Ovary (tissue), 9 donors: Measurements from ENCODE around the gene TCTN2. TPM values are rescaled to one million over a fixed set of nuclear protein-coding genes. Genes with fewer than 3 reads are reported as not detected.

ENCODE experiments used
- DNase-seq, 5 donors: peaks; one replicate each; pipeline ENCODE4 v3.0.0-alpha.2; 2019 to 2020
- H3K27ac ChIP-seq, 2 donors: fragments of 200-600 bp; one replicate each; pipeline versions ENCODE4 v1.5.1 to v1.8.0; 2019 to 2022
- H3K27me3 ChIP-seq: fragments of 200-600 bp; one replicate; pipeline ENCODE4 v1.8.0; 2022
- H3K36me3 ChIP-seq: fragments of 200-600 bp; sonication (generic); one replicate; pipeline ENCODE4 v1.5.1; 2019
- H3K4me1 ChIP-seq: one replicate; pipeline ENCODE4 v1.8.1; 2013; ENCODE audit warnings: mild to moderate bottlenecking, moderate library complexity; ENCODE audit not compliant: insufficient read depth
- H3K4me3 ChIP-seq: fragments of 200-600 bp; sonication (generic); one replicate; pipeline ENCODE4 v1.5.1; 2017
- H3K9me3 ChIP-seq, 2 donors: fragments of 200-600 bp in 1 of 2; sonication (generic) in 1 of 2; one replicate each; pipeline versions ENCODE4 v1.5.1 to v1.8.1; 2013 to 2019; ENCODE audit warnings: mild to moderate bottlenecking in 1 of 2, moderate library complexity in 1 of 2
- EP300 ChIP-seq: sonication (generic); formaldehyde crosslinking; IDR thresholded peaks from one replicate; pipeline ENCODE4 v1.6.1; 2017; ENCODE audit warnings: antibody characterized with exemption
- POLR2A ChIP-seq: fragments of 450-650 bp; IDR thresholded peaks from one replicate; pipeline ENCODE4 v1.6.1; 2017; ENCODE audit warnings: antibody characterized with exemption, mild to moderate bottlenecking, moderate library complexity
- WGBS, 3 donors: extraction: QIAGEN DNeasy Blood & Tissue Kit in 1 of 3; methylation state at CpG; one replicate each; pipeline versions ENCODE4 v1.1.5 to v1.1.7; 2013 to 2017; 5-methylcytosine and 5-hydroxymethylcytosine counted together
- intact Hi-C, 4 donors: fragments of 100-400 bp; cut with DNase I; formaldehyde crosslinking; loops; one replicate each; pipeline versions ENCODE4 v1.11.0 to v1.15.1; 2022 to 2023
- polyA plus RNA-seq, 2 donors: library from polyadenylated mRNA; stranded (reverse); fragments of 200-250 nt in 1 of 2; fragments of 350-450 nt in 1 of 2; fragmentation: Illumina TruSeq in 1 of 2; extraction: RNeasy Lipid Tissue Mini Kit (QIAGEN cat#74804) in 1 of 2; gene quantifications; one replicate each; pipeline ENCODE4 v1.2.3, GENCODE V29; 2013 to 2014
- total RNA-seq, 7 donors: library from RNA; depleted of rRNA in 2 of 7; stranded (reverse); fragments of >200 nt in 2 of 7; fragmentation: NEBNext Ultra II Directional in 3 of 7; extraction: Animal tissue kit (Norgen Biotek cat#: 25700) in 3 of 7; gene quantifications; one replicate each; pipeline versions ENCODE4 v1.1.0 to v1.2.4, GENCODE V29; 2016 to 2023
- TF ChIP-seq, protein P1 (sequence below), 3 donors: fragments of 450-650 bp in 2 of 3; fragments of 200-600 bp in 1 of 3; IDR thresholded peaks; one replicate each; pipeline versions ENCODE4 v1.5.1 to v1.8.0; 2016 to 2022; ENCODE audit warnings: antibody characterized with exemption in 3 of 3, mild to moderate bottlenecking in 1 of 3
- donor health status: DM: no; HTN: no; CAD: no; lungs with moderate emphysema.
- donor health status: DM: no; HTN: no; CAD: no.
- donor health status: Bipolar disorder and iron deficiency.
- donor health status: DM: yes; HTN: yes; CAD: no.
- donor health status: DM: no; HTN: no; CAD: no.
- donor health status: DM: yes; HTN: yes; CAD: no.

The TCTN2 gene
- total and polyA plus RNA-seq, 9 donors: 13.1 to 26.4 (median 17.6) TPM

DNA sequence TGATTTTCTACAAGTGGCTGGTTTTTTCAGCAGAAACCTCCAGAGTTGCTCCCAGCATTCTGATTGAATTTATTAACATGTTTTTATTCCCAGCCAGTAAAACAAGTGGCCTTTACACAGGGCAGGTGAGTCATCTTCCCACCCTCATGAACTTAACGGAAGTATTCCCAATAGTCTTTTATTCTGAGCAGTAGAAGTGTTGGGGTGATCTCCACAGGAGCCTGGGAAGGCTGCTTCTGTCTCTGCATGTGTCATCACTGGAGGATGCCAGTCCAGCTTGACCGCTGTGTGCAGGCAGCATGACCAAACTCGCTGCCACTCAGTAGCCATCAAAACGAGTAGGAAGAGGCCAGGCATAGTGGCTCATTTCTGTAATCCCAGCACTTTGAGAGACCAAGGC is 77.7 kb downstream of the TCTN2 start:
- WGBS, 3 donors: 80 to 89% (median 84%) methylated on average over 4 of the region's 4 CpGs
- H3K9me3 ChIP-seq: no peaks in the 10 kb centered on the region
- no peak for DNase-seq
- H3K27ac ChIP-seq: no peak overlapping the region
- no peaks in the 10 kb centered on the region for H3K36me3 ChIP-seq
- H3K27me3 ChIP-seq: no peaks in the 10 kb centered on the region
- intact Hi-C loops: no loop called here
- H3K4me1 ChIP-seq: no peaks in the 10 kb centered on the region
- TF ChIP-seq POLR2A (no peak), EP300 (no peak)
- TF ChIP-seq, protein P1, sequence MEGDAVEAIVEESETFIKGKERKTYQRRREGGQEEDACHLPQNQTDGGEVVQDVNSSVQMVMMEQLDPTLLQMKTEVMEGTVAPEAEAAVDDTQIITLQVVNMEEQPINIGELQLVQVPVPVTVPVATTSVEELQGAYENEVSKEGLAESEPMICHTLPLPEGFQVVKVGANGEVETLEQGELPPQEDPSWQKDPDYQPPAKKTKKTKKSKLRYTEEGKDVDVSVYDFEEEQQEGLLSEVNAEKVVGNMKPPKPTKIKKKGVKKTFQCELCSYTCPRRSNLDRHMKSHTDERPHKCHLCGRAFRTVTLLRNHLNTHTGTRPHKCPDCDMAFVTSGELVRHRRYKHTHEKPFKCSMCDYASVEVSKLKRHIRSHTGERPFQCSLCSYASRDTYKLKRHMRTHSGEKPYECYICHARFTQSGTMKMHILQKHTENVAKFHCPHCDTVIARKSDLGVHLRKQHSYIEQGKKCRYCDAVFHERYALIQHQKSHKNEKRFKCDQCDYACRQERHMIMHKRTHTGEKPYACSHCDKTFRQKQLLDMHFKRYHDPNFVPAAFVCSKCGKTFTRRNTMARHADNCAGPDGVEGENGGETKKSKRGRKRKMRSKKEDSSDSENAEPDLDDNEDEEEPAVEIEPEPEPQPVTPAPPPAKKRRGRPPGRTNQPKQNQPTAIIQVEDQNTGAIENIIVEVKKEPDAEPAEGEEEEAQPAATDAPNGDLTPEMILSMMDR (IDR thresholded peaks at IDR 0.05): no peak
- H3K4me3 ChIP-seq: no peak overlapping the region

DNA sequence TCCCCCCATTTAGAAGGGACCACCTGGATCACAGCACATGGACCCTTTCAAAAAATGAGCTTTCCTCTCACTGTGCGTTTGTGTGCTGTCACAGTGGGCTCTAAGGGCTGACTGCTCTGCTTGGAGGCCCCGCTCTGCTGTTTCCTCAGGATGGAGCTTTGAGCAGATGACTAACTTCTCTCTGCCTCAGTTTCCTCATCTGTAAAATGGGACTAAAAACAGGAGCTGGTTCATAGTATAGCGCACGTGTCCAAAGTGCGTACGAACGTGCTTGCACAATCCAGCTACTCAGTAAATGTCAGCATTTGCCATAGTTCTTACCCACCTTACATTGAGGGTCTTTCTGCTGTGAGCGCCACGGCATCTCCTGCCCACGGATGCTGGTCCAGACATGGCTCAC is 78.4 kb downstream of the TCTN2 start:
- H3K27me3 ChIP-seq: no peaks in the 10 kb centered on the region
- intact Hi-C loops: no loop called here
- no peak overlapping the region for H3K4me3 ChIP-seq
- TF ChIP-seq, protein P1 (IDR thresholded peaks at IDR 0.05): no peak
- TF ChIP-seq EP300 (no peak), POLR2A (no peak)
- no peaks in the 10 kb centered on the region for H3K36me3 ChIP-seq
- DNase-seq: no peak
- no peaks in the 10 kb centered on the region for H3K4me1 ChIP-seq
- no peaks in the 10 kb centered on the region for H3K9me3 ChIP-seq
- no peak overlapping the region for H3K27ac ChIP-seq
- 97 to 99% (median 98%) methylated on average over 10 of the region's 10 CpGs for WGBS, 3 donors

GRCh38 chr12:123750159-123750656 is 79.3 kb downstream of the TCTN2 start:
- no peaks in the 10 kb centered on the region for H3K4me1 ChIP-seq
- no peaks in the 10 kb centered on the region for H3K27me3 ChIP-seq
- intact Hi-C loops: no loop called here
- H3K36me3 ChIP-seq: no peaks in the 10 kb centered on the region
- H3K4me3 ChIP-seq: no peak overlapping the region
- no peak for DNase-seq
- no peak overlapping the region for H3K27ac ChIP-seq
- TF ChIP-seq POLR2A: no peak
- no peak for TF ChIP-seq EP300
- TF ChIP-seq, protein P1 (IDR thresholded peaks at IDR 0.05): no peak
- H3K9me3 ChIP-seq: no peaks in the 10 kb centered on the region
- WGBS, 3 donors: 91 to 95% (median 94%) methylated on average over 8 of the region's 8 CpGs

DNA sequence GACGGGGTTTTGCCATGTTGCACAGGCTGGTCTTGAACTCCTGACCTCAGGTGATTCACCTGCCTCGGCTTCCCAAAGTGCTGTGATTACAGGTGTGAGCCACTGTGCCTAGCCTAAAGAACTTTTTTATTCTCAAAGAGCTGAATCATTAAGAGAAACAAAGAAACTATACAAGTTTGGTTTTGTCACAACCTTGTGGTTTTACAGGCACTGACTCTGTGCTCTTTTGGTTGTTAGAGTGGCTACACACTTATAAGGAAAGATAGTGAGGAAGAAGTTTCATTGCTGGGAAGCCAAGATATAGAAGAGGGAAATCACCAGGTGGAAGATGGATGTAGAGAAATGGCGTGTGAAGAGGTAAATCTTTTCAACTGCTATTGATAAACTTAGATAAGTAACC is 81.1 kb downstream of the TCTN2 start:
- no peak overlapping the region for H3K27ac ChIP-seq

More for the DNA sequence above, 81.1 kb downstream of the TCTN2 start:
- no peaks in the 10 kb centered on the region for H3K4me1 ChIP-seq
- no peak for DNase-seq
- intact Hi-C loops: no loop called here
- H3K4me3 ChIP-seq: no peak overlapping the region
- no peaks in the 10 kb centered on the region for H3K27me3 ChIP-seq
- TF ChIP-seq, protein P1 (IDR thresholded peaks at IDR 0.05): no peak
- TF ChIP-seq POLR2A: no peak
- no peak for TF ChIP-seq EP300
- WGBS, 3 donors: 94 to 96% (median 95%) methylated on average over 3 of the region's 3 CpGs
- H3K36me3 ChIP-seq: no peaks in the 10 kb centered on the region
- H3K9me3 ChIP-seq: no peaks in the 10 kb centered on the region
